SIG-M5 treated with dmso at 0.1 percent for 504 hours (cell line): ENCODE measurements around the gene LLGL2.

ENCODE experiments used
- DNase-seq: peaks from one replicate; lab custom pipeline; 2025; ENCODE audit not compliant: unreplicated experiment; lab: John Stamatoyannopoulos, UW

The LLGL2 gene

GRCh38 chr17:75490953-75491649, 34.4 kb upstream of the LLGL2 start:
- no peak for DNase-seq

- DNase-seq: no peak
These were observed 33.8 kb upstream of the LLGL2 start for GRCh38 chr17:75491680-75492079.

GRCh38 chr17:75492555-75493168, 32.8 kb upstream of the LLGL2 start:
- DNase-seq: no peak

GRCh38 chr17:75493476-75494129, 31.9 kb upstream of the LLGL2 start:
- no peak for DNase-seq

- no peak for DNase-seq
These were observed 31.1 kb upstream of the LLGL2 start for GRCh38 chr17:75494326-75494877.

GRCh38 chr17:75496005-75496404, 29.5 kb upstream of the LLGL2 start:
- no peak for DNase-seq

- DNase-seq: no peak
These were observed 27.3 kb upstream of the LLGL2 start for GRCh38 chr17:75498039-75498725.

- DNase-seq: no peak
These were observed 26.7 kb upstream of the LLGL2 start for GRCh38 chr17:75498726-75499213.

- DNase-seq: no peak
These were observed 26.0 kb upstream of the LLGL2 start for GRCh38 chr17:75499313-75500022.

GRCh38 chr17:75500419-75501216, 24.9 kb upstream of the LLGL2 start:
- no peak for DNase-seq

GRCh38 chr17:75501378-75502071, 24.0 kb upstream of the LLGL2 start:
- no peak for DNase-seq

GRCh38 chr17:75502072-75502720, 23.3 kb upstream of the LLGL2 start:
- DNase-seq: no peak

- DNase-seq: no peak
These were observed 22.7 kb upstream of the LLGL2 start for GRCh38 chr17:75502721-75503329.

GRCh38 chr17:75503337-75503950, 22.1 kb upstream of the LLGL2 start:
- no peak for DNase-seq

- DNase-seq: no peak
These were observed 21.5 kb upstream of the LLGL2 start for GRCh38 chr17:75503976-75504346.

GRCh38 chr17:75504347-75505151, 20.9 kb upstream of the LLGL2 start:
- peak; percentile 58 for DNase-seq

- DNase-seq: no peak
These were observed 20.4 kb upstream of the LLGL2 start for GRCh38 chr17:75505152-75505409.
